OCI-LY7 (cell line): ENCODE measurements around the gene CARTPT.

ENCODE experiments used
- EZH2phosphoT487 ChIP-seq: fragments of 200-600 bp; sonication (generic); IDR thresholded peaks from 2 replicates; pipeline ENCODE4 v1.6.1; 2018; ENCODE audit warnings: low read depth, borderline replicate concordance, mild to moderate bottlenecking, mixed run types, antibody characterized with exemption, low read length, moderate library complexity, mixed read lengths
- TF ChIP-seq, protein P1 (sequence below): fragments of 200-600 bp; sonication (generic); conservative IDR thresholded peaks from 2 replicates; pipeline ENCODE4 v1.5.1; 2014; ENCODE audit warnings: mild to moderate bottlenecking, antibody characterized with exemption, low read length, moderate library complexity, mixed read lengths

GRCh38 chr5:71740015-71740753, 21.1 kb downstream of the CARTPT start:
- TF ChIP-seq EZH2phosphoT487, result no peak
- TF ChIP-seq, protein P1, sequence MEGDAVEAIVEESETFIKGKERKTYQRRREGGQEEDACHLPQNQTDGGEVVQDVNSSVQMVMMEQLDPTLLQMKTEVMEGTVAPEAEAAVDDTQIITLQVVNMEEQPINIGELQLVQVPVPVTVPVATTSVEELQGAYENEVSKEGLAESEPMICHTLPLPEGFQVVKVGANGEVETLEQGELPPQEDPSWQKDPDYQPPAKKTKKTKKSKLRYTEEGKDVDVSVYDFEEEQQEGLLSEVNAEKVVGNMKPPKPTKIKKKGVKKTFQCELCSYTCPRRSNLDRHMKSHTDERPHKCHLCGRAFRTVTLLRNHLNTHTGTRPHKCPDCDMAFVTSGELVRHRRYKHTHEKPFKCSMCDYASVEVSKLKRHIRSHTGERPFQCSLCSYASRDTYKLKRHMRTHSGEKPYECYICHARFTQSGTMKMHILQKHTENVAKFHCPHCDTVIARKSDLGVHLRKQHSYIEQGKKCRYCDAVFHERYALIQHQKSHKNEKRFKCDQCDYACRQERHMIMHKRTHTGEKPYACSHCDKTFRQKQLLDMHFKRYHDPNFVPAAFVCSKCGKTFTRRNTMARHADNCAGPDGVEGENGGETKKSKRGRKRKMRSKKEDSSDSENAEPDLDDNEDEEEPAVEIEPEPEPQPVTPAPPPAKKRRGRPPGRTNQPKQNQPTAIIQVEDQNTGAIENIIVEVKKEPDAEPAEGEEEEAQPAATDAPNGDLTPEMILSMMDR, result no peak
